T-helper 17 cell (primary cell): Measurements from ENCODE around the gene SCN2B. TPM values are rescaled to one million over a fixed set of nuclear protein-coding genes. Genes with fewer than 3 reads are reported as not detected.

Source experiments
- ATAC-seq: fragments of 150-1000 bp; cut with Tn5 transposase; 2 replicates; pipeline ENCODE4 v1.10.0; 2021; ENCODE audit warnings: mild to moderate bottlenecking, moderate library complexity
- DNase-seq, 3 donors: peaks; one replicate each; pipeline versions ENCODE4 v3.0.0 to v3.0.0-alpha.2; 2020 to 2021
- H3K9me3 ChIP-seq: one replicate; pipeline ENCODE4 v1.7.0; 2013; ENCODE audit warnings: low read length, mild to moderate bottlenecking; ENCODE audit not compliant: control insufficient read depth, poor library complexity, severe bottlenecking
- H3K27ac Mint-ChIP-seq: one replicate; pipeline ENCODE4 v1.8.0; 2022; ENCODE audit warnings: mild to moderate bottlenecking, moderate library complexity, mixed read lengths
- H3K27me3 Mint-ChIP-seq: one replicate; pipeline ENCODE4 v1.8.0; 2022; ENCODE audit warnings: mixed read lengths
- H3K36me3 Mint-ChIP-seq: one replicate; pipeline ENCODE4 v1.8.0; 2022; ENCODE audit warnings: low read depth, mixed read lengths
- H3K4me1 Mint-ChIP-seq: one replicate; pipeline ENCODE4 v1.8.0; 2022; ENCODE audit warnings: mild to moderate bottlenecking, mixed read lengths
- H3K4me3 Mint-ChIP-seq: one replicate; pipeline ENCODE4 v1.8.0; 2022; ENCODE audit warnings: mild to moderate bottlenecking, moderate library complexity, mixed read lengths
- total RNA-seq, 4 donors: library from RNA in 2 of 4; stranded (reverse) in 2 of 4; gene quantifications; one replicate each; pipeline ENCODE4 v1.2.3 and lab custom pipeline; 2022 to 2026

Gene SCN2B
- total RNA-seq, 2 donors from 2014 or later: not detected

- DNase-seq (no peak), ATAC-seq (no peak)
- Mint-ChIP-seq H3K27me3 (peaks cover 59% of the 10 kb centered on the region), H3K27ac (no peak overlapping the region), H3K4me3 (peak overlapping the region; percentile 63), H3K4me1 (peaks cover 3% of the 10 kb centered on the region), H3K36me3 (no peaks in the 10 kb centered on the region)
- H3K9me3 ChIP-seq: no peaks in the 10 kb centered on the region
These were observed 24.4 kb downstream of the SCN2B start for GRCh38 chr11:118152020-118152551.

GRCh38 chr11:118151431-118151830 lies 25.0 kb downstream of the SCN2B start:
- DNase-seq (no peak), ATAC-seq (no peak)
- no peaks in the 10 kb centered on the region for H3K36me3 Mint-ChIP-seq
- H3K4me3 Mint-ChIP-seq: peak overlapping the region; percentile 31
- H3K9me3 ChIP-seq: no peaks in the 10 kb centered on the region
- H3K27me3 Mint-ChIP-seq: peaks cover 52% of the 10 kb centered on the region
- H3K4me1 Mint-ChIP-seq: peaks cover 3% of the 10 kb centered on the region
- H3K27ac Mint-ChIP-seq: no peak overlapping the region

GRCh38 chr11:118149493-118149892 lies 26.9 kb downstream of the SCN2B start:
- DNase-seq: no peak
- ATAC-seq: no peak
- Mint-ChIP-seq H3K27ac (no peak overlapping the region), H3K4me3 (no peak overlapping the region), H3K27me3 (peaks cover 46% of the 10 kb centered on the region), H3K4me1 (peaks cover 8% of the 10 kb centered on the region), H3K36me3 (peaks cover 1% of the 10 kb centered on the region)
- H3K9me3 ChIP-seq: no peaks in the 10 kb centered on the region

GRCh38 chr11:118148856-118149255 lies 27.6 kb downstream of the SCN2B start:
- DNase-seq (no peak), ATAC-seq (no peak)
- H3K36me3 Mint-ChIP-seq: peaks cover 2% of the 10 kb centered on the region
- H3K9me3 ChIP-seq: no peaks in the 10 kb centered on the region
- no peak overlapping the region for H3K27ac Mint-ChIP-seq
- H3K4me1 Mint-ChIP-seq: peaks cover 8% of the 10 kb centered on the region
- H3K27me3 Mint-ChIP-seq: peaks cover 46% of the 10 kb centered on the region
- no peak overlapping the region for H3K4me3 Mint-ChIP-seq

- ATAC-seq (no peak), DNase-seq (no peak)
- Mint-ChIP-seq H3K27ac (no peak overlapping the region), H3K36me3 (peaks cover 2% of the 10 kb centered on the region), H3K27me3 (peaks cover 48% of the 10 kb centered on the region), H3K4me3 (no peak overlapping the region), H3K4me1 (peaks cover 5% of the 10 kb centered on the region)
- H3K9me3 ChIP-seq: no peaks in the 10 kb centered on the region
These were observed 28.2 kb downstream of the SCN2B start for GRCh38 chr11:118148240-118148639.

GRCh38 chr11:118147502-118147901 lies 28.9 kb downstream of the SCN2B start:
- H3K36me3 Mint-ChIP-seq: peaks cover 2% of the 10 kb centered on the region
- H3K27me3 Mint-ChIP-seq: peaks cover 55% of the 10 kb centered on the region
- ATAC-seq (no peak), DNase-seq (no peak)
- no peaks in the 10 kb centered on the region for H3K9me3 ChIP-seq
- peaks cover 7% of the 10 kb centered on the region for H3K4me1 Mint-ChIP-seq
- no peak overlapping the region for H3K27ac Mint-ChIP-seq
- no peak overlapping the region for H3K4me3 Mint-ChIP-seq

GRCh38 chr11:118146554-118146953 lies 29.9 kb downstream of the SCN2B start:
- Mint-ChIP-seq H3K27me3 (peaks cover 57% of the 10 kb centered on the region), H3K4me3 (peak overlapping the region; percentile 82), H3K36me3 (peaks cover 9% of the 10 kb centered on the region), H3K27ac (peak overlapping the region; percentile 62), H3K4me1 (peaks cover 12% of the 10 kb centered on the region)
- no peak for DNase-seq
- ATAC-seq: no peak
- H3K9me3 ChIP-seq: no peaks in the 10 kb centered on the region

GRCh38 chr11:118145285-118146227 lies 30.9 kb downstream of the SCN2B start:
- Mint-ChIP-seq H3K4me3 (peak overlapping the region; percentile 89), H3K27ac (peak overlapping the region; percentile 41), H3K27me3 (peaks cover 56% of the 10 kb centered on the region), H3K36me3 (peaks cover 9% of the 10 kb centered on the region), H3K4me1 (peaks cover 12% of the 10 kb centered on the region)
- H3K9me3 ChIP-seq: no peaks in the 10 kb centered on the region
- peak; percentile 79 to 88 (median 85) for DNase-seq
- ATAC-seq: peak; percentile 97

GRCh38 chr11:118144301-118145268 lies 31.9 kb downstream of the SCN2B start:
- peak overlapping the region; percentile 89 for H3K4me3 Mint-ChIP-seq
- no peak for ATAC-seq
- H3K9me3 ChIP-seq: no peaks in the 10 kb centered on the region
- peaks cover 12% of the 10 kb centered on the region for H3K4me1 Mint-ChIP-seq
- peak overlapping the region; percentile 8 for H3K27ac Mint-ChIP-seq
- peaks cover 9% of the 10 kb centered on the region for H3K36me3 Mint-ChIP-seq
- peaks cover 54% of the 10 kb centered on the region for H3K27me3 Mint-ChIP-seq
- no peak for DNase-seq

GRCh38 chr11:118143661-118144185 lies 32.7 kb downstream of the SCN2B start:
- Mint-ChIP-seq H3K27me3 (peaks cover 62% of the 10 kb centered on the region), H3K27ac (peak overlapping the region; percentile 8), H3K4me3 (no peak overlapping the region), H3K36me3 (peaks cover 9% of the 10 kb centered on the region), H3K4me1 (peaks cover 12% of the 10 kb centered on the region)
- no peak for ATAC-seq
- H3K9me3 ChIP-seq: no peaks in the 10 kb centered on the region
- DNase-seq: no peak

- H3K4me3 Mint-ChIP-seq: no peak overlapping the region
- DNase-seq: no peak
- peak overlapping the region; percentile 14 for H3K27ac Mint-ChIP-seq
- peaks cover 12% of the 10 kb centered on the region for H3K4me1 Mint-ChIP-seq
- H3K36me3 Mint-ChIP-seq: peaks cover 9% of the 10 kb centered on the region
- ATAC-seq: no peak
- H3K27me3 Mint-ChIP-seq: peaks cover 71% of the 10 kb centered on the region
- H3K9me3 ChIP-seq: no peaks in the 10 kb centered on the region
These were observed 33.6 kb downstream of the SCN2B start for GRCh38 chr11:118142809-118143208.

GRCh38 chr11:118142081-118142480 lies 34.4 kb downstream of the SCN2B start:
- Mint-ChIP-seq H3K27me3 (peaks cover 75% of the 10 kb centered on the region), H3K4me1 (peaks cover 12% of the 10 kb centered on the region), H3K36me3 (peaks cover 9% of the 10 kb centered on the region), H3K27ac (peak overlapping the region; percentile 14), H3K4me3 (no peak overlapping the region)
- ATAC-seq (no peak), DNase-seq (no peak)
- no peaks in the 10 kb centered on the region for H3K9me3 ChIP-seq
